Nephron progenitor cell (in vitro differentiated cells): ENCODE measurements around the gene COQ5.
A peak's percentile ranks its signal among the peaks of the same experiment; 100 is the strongest.

Experiments used
- DNase-seq: peaks from one replicate; pipeline ENCODE4 v3.0.0; 2021
- H3K27ac Mint-ChIP-seq: 2 replicates; pipeline ENCODE4 v1.8.0; 2021; ENCODE audit warnings: mild to moderate bottlenecking, moderate library complexity, mixed read lengths
- H3K27me3 Mint-ChIP-seq: 2 replicates; pipeline ENCODE4 v1.8.0; 2021; ENCODE audit warnings: mild to moderate bottlenecking, low read depth, mixed read lengths; ENCODE audit not compliant: poor library complexity
- H3K36me3 Mint-ChIP-seq: 2 replicates; pipeline ENCODE4 v1.8.0; 2021; ENCODE audit warnings: low read depth, mixed read lengths
- H3K4me1 Mint-ChIP-seq: 2 replicates; pipeline ENCODE4 v1.8.0; 2021; ENCODE audit warnings: mixed read lengths
- H3K4me3 Mint-ChIP-seq: 2 replicates; pipeline ENCODE4 v1.8.0; 2021; ENCODE audit warnings: mild to moderate bottlenecking, moderate library complexity, mixed read lengths
- H3K9me3 Mint-ChIP-seq: 2 replicates; pipeline ENCODE4 v1.8.0; 2021; ENCODE audit warnings: mild to moderate bottlenecking, moderate library complexity, mixed read lengths
- TF ChIP-seq, protein P1 (sequence below): fragments of 200-600 bp; sonication (generic); IDR thresholded peaks from 2 replicates; pipeline ENCODE4 v1.5.0; 2021; ENCODE audit warnings: antibody characterized with exemption

The COQ5 gene

DNA sequence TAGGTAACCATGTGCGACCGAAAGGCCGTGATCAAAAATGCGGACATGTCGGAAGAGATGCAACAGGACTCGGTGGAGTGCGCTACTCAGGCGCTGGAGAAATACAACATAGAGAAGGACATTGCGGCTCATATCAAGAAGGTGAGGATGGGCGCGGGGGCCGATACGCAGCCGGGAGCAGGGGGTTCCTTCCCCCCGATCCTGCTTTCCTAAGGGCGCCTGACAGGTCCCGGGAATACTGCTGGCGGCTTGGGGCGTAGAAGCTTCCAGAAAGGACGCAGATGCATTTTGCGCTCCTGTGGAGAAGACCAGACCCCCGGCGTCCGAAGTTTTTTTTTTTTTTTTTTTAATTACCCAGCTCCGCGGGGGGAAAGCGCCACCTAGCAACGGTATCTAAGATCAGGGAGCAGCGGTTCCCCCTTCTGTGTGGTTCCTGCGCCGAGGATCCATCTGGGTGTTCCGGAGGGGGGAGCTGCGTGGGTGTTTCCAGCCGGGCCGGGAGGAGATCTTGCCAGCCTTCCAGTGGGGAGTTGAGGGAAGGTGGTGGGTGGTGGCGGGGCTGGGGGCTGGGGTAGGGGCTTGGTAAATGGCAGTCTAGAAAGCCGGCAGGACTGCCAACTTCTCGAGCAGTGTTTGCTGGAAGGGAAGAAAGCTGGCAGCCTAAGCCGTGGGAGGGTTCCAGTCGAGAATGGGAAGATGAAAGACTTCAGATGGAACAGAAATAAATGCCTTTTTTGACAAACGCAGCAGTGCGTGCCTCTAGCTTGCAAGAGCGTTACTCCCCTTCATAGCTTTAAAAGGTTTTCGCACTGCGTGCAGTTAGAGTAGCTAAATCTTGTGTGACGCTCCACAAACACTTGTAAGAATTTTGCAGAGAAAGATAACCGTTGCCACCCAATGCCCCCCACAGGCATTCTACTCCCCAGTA lies 32.3 kb downstream of the COQ5 start:
- Mint-ChIP-seq H3K9me3 (no peaks in the 10 kb centered on the region), H3K36me3 (peaks cover 45% of the 10 kb centered on the region), H3K4me3 (peak overlapping the region; percentile 100), H3K4me1 (peaks cover 40% of the 10 kb centered on the region), H3K27ac (peak overlapping the region; percentile 99), H3K27me3 (peaks cover 3% of the 10 kb centered on the region)
- peak; percentile 60 for DNase-seq
- TF ChIP-seq, protein P1, sequence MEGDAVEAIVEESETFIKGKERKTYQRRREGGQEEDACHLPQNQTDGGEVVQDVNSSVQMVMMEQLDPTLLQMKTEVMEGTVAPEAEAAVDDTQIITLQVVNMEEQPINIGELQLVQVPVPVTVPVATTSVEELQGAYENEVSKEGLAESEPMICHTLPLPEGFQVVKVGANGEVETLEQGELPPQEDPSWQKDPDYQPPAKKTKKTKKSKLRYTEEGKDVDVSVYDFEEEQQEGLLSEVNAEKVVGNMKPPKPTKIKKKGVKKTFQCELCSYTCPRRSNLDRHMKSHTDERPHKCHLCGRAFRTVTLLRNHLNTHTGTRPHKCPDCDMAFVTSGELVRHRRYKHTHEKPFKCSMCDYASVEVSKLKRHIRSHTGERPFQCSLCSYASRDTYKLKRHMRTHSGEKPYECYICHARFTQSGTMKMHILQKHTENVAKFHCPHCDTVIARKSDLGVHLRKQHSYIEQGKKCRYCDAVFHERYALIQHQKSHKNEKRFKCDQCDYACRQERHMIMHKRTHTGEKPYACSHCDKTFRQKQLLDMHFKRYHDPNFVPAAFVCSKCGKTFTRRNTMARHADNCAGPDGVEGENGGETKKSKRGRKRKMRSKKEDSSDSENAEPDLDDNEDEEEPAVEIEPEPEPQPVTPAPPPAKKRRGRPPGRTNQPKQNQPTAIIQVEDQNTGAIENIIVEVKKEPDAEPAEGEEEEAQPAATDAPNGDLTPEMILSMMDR = no peak

DNA sequence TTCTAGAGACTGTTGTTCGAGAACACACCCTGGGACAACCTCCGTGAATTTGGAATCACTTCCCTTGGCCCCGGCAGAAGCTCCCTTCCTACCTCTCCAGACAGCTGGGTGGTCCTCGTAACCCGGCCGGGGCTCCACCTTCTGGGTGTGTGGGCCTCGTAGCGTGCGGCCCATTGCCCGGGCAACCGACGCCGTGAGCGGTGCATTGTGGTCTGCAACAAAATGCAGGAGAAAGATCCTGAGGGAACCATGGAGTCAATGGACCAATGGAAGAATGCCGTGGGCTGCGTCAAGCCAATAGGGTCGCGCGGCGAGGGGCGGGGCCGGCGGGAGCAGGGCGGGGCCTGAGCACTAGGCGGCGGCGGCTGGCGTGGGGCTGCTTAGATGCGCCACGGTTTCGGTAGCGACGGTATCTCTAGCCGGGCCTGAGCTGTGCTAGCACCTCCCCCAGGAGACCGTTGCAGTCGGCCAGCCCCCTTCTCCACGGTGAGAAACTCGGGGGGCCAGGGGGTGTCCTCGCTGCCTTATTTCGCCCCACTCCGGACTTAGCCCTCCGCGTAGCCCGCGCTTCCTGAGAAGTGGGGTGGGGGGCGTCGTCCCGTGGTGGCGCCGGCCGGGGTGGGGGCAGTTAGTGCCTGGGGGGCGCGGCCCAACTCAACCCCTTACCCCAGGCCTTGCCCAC lies 33.1 kb downstream of the COQ5 start, which contains the start of gene DYNLL1:
TSS of gene DYNLL1 (plus strand) at position 383 of the 682 bp plus-strand sequence. CDS start 309 bp downstream, outside the sequence.
- Mint-ChIP-seq H3K4me3 (peak within 1 kb of the TSS; percentile 100), H3K4me1 (peaks cover 40% of the 10 kb centered on the region), H3K9me3 (no peaks in the 10 kb centered on the region)

DNA sequence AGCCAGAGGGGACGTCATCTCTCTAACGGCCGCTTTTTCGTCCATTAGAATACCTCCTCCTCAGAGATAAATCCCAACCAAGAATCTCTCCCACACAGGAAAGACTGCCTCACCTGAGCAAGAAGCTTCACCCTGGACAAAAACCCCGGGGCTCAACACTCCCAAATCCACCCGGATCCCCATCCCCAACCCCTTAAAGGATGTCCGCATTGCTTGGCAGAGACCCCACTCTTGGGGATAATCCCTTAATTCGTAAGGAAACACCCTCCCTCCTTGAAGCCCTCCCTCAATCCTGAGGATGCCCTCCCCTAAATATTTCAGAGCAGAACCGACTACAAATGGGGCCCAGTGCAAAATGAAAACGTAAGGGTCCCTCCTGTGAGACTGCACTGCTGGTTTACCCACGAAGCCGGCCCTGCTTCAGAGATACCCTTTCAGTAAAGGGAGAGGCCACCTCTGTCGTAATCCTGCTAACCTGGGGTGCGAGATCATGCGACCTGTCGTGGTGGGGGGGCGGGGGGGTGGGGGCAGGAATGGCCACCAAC lies 33.7 kb downstream of the COQ5 start:
- no peaks in the 10 kb centered on the region for H3K9me3 Mint-ChIP-seq
- H3K27me3 Mint-ChIP-seq = peaks cover 3% of the 10 kb centered on the region
- peak overlapping the region; percentile 100 for H3K4me3 Mint-ChIP-seq
- H3K27ac Mint-ChIP-seq = peak overlapping the region; percentile 81
- TF ChIP-seq, protein P1 = no peak
- H3K36me3 Mint-ChIP-seq = peaks cover 35% of the 10 kb centered on the region
- H3K4me1 Mint-ChIP-seq = peaks cover 40% of the 10 kb centered on the region
- peak; percentile 16 for DNase-seq

More for the DNA sequence above, 33.1 kb downstream of the COQ5 start, which contains the start of gene DYNLL1:
- peak; percentile 99 for DNase-seq
- Mint-ChIP-seq H3K27me3 (peaks cover 3% of the 10 kb centered on the region), H3K27ac (peak within 1 kb of the TSS; percentile 99), H3K36me3 (peaks cover 41% of the 10 kb centered on the region)
- TF ChIP-seq, protein P1 = no peak

DNA sequence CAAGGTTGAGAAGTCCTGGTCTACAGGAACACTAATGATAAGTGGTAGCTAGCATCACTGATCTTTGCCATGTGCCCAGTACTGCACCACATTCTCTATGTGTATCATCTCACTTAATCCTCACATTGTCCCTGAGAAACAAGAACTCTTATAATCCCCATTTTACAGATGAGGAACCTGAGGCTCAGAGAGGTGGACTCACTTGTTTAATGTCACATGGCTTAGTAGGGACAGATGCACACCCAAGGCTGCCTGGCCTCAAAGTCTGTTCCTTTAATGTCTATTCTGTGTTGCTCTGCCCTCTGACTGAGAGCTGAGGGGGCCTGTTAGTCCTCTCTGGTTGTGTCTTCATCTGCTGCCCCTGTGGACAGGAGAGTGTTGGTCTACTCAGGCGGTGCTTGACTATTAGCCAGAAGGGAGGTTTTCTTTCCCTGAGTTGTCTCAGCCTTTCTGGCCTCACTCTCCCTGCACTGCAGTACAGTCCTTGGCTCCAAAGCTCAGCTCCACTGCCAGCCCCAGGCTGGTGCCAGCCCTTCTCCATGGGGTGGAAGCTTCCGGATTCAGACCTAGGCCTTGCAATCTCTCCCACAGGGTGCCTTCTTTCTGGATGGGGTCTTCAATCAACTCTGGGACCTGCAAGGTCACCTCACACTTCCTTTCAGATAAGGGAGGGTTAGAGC lies 38.0 kb downstream of the COQ5 start:
- Mint-ChIP-seq H3K27me3 (peaks cover 7% of the 10 kb centered on the region), H3K27ac (peak overlapping the region; percentile 24), H3K4me1 (peaks cover 25% of the 10 kb centered on the region), H3K9me3 (no peaks in the 10 kb centered on the region), H3K4me3 (no peak overlapping the region), H3K36me3 (peaks cover 6% of the 10 kb centered on the region)
- TF ChIP-seq, protein P1 = no peak
- DNase-seq = no peak

DNA sequence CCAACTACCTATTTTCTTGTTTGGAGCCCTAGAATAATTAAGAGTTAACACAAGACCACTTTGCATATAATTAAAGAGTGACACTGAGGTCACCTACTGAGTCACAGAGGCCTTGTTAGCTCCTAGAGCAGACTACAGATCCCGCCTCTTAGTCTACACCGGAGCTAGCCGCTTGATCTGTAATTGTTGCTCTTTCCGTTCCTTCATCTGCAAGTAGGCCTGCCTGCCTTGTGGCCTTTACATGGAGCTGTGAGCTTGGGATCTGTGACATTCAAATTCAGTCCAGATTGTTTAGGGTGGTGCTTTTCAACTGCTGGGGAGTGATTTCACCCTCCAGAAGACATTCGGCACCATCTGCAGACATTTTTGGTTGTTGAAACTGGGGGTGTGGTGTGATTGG lies 38.6 kb downstream of the COQ5 start:
- no peak overlapping the region for H3K4me3 Mint-ChIP-seq
- H3K36me3 Mint-ChIP-seq = peaks cover 6% of the 10 kb centered on the region
- peaks cover 23% of the 10 kb centered on the region for H3K4me1 Mint-ChIP-seq
- no peaks in the 10 kb centered on the region for H3K9me3 Mint-ChIP-seq
- peak overlapping the region; percentile 52 for H3K27ac Mint-ChIP-seq
- DNase-seq = no peak
- TF ChIP-seq, protein P1 = no peak
- H3K27me3 Mint-ChIP-seq = peaks cover 7% of the 10 kb centered on the region
